T-helper 1 cell treated with Interleukin-12 subunit alpha and Interleukin-12 subunit beta and Interleukin-4 antibody, amounts not matched to agents 30 ng/mL and 1 ng/mL, for 36 hours (primary cell): Measurements from ENCODE around the gene DOCK4. TPM values are rescaled to one million over a fixed set of nuclear protein-coding genes. Genes with fewer than 3 reads are reported as not detected.

Experiments
- intact Hi-C: fragments of 100-400 bp; cut with micrococcal nuclease; formaldehyde crosslinking; loops from one replicate; pipeline ENCODE4 v1.15.1; 2024
- total RNA-seq: library from RNA; stranded (reverse); gene quantifications from 2 replicates; pipeline ENCODE4 v1.2.3, GENCODE V29; 2022

DOCK4 gene
- total RNA-seq, 1 donor from 2014 or later, result 0.27 TPM

GRCh38 chr7:111694376-111694775 lies 511.8 kb downstream of the DOCK4 start:
- intact Hi-C loops, result no loop called here

GRCh38 chr7:111690364-111691111 lies 515.7 kb downstream of the DOCK4 start:
- intact Hi-C loops, result no loop called here

DNA sequence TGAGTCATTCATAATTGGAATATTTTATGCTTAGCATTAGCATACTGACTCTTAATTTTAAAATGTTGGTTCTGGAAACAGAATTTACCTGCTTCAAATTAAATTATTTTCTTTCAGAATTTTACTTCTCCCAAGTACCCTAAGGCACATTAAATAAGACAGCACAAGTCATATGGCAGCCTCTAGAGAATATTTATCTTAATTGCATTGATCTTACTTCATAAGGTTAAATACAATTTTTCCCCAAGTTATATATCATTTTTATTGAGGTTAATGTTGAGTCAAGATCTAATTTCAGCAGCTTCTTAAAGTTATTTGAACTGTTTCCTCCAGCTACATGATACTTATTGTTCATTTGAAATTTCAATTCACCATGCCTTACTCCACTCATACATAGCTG lies 520.9 kb downstream of the DOCK4 start:
- intact Hi-C loops, result no loop called here

GRCh38 chr7:111682588-111683340 lies 523.4 kb downstream of the DOCK4 start:
- intact Hi-C loops, result no loop called here

DNA sequence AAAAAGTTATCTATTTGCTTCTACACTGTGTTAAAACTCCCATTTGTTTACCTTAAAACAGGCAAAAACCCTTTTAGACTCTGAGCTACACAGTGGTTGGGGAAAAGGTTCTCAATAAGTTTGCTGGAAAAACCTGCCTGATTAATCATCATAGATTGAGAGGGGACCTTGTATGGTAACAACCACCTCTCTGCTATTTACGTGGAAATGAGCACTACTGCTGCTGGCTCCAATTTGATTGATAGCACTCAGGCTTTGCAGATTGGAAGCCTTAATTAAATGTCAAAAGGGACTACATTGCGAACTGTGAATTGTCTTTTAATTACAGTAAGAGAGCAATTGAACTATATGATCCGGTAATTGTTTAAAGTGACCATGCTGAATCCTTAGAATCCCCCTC lies 525.0 kb downstream of the DOCK4 start:
- intact Hi-C loops, result no loop called here

- intact Hi-C loops, result no loop called here
These were observed 527.2 kb downstream of the DOCK4 start for GRCh38 chr7:111678986-111679385.

GRCh38 chr7:111678281-111678680 lies 527.9 kb downstream of the DOCK4 start:
- intact Hi-C loops, result no loop called here

- intact Hi-C loops, result no loop called here
These were observed 528.4 kb downstream of the DOCK4 start for GRCh38 chr7:111677848-111678247.

- intact Hi-C loops, result no loop called here
These were observed 529.4 kb downstream of the DOCK4 start for GRCh38 chr7:111676811-111677210.

Other genes with a start within 250 kb of the DOCK4 start
- gene ZNF277, start 296 bp upstream of the DOCK4 start, total RNA-seq, result 13.5 and 14.3 TPM in 2 replicates
- 35.1 and 35.3 TPM in 2 replicates for gene IFRD1, start 244.1 kb upstream of the DOCK4 start, total RNA-seq